ENCODE measurements around the gene SYNPR.

GRCh38 chr3:63364910-63365309 lies 86.8 kb downstream of the SYNPR start:
- TF ChIP-seq CTCF (IDR thresholded peaks at IDR 0.05; ENCODE audit: low read depth, low read length, poor library complexity, severe bottlenecking): no peak
- TF ChIP-seq EZH2phosphoT487 (IDR thresholded peaks at IDR 0.05; ENCODE audit: borderline replicate concordance, low read length): no peak
